IMR-90 (cell line): ENCODE measurements around the gene ZDHHC14. TPM values are rescaled to one million over a fixed set of nuclear protein-coding genes. Genes with fewer than 3 reads are reported as not detected.
"Not testable (repeated sequence)": the region's sequence is repeated elsewhere in the genome, so short reads cannot be mapped to it uniquely, and the experiment has no call there.

ENCODE experiments used
- ATAC-seq: fragments of 200-7000 bp; cut with Tn5 transposase; 2 replicates; pipeline ENCODE4 v1.9.1; 2020; ENCODE audit warnings: low read depth, mild to moderate bottlenecking, moderate library complexity
- BruUV-seq: library from RNA; stranded (reverse); fragments of 400-500 nt; replicated peaks from 2 replicates; lab custom pipeline; 2021; lab: Mats Ljungman, UMichigan
- CTCF ChIA-PET: fragments of 300-600 bp; formaldehyde crosslinking; extraction: SDS; loops from one replicate; lab custom pipeline; 2021; ENCODE audit warnings: antibody characterized with exemption; lab: Yijun Ruan, JAX
- POLR2A ChIA-PET: fragments of 300-600 bp; sonication (Branson Sonifier 250); formaldehyde crosslinking; loops from one replicate; lab custom pipeline; 2022; ENCODE audit warnings: antibody characterized with exemption; ENCODE audit not compliant: unreplicated experiment; lab: Charles Lee
- DNase-seq: peaks from one replicate; pipeline ENCODE4 v3.0.0; 2013
- H2AFZ ChIP-seq: replicated peaks from 2 replicates; pipeline ENCODE3; 2013; ENCODE audit warnings: low read length, mild to moderate bottlenecking; ENCODE audit not compliant: poor library complexity
- H2AK5ac ChIP-seq: 2 replicates; pipeline ENCODE4 v1.6.1; 2013; ENCODE audit warnings: low read depth, low read length, inconsistent platforms
- H2AK9ac ChIP-seq: replicated peaks from 2 replicates; pipeline ENCODE3; 2013; ENCODE audit warnings: mild to moderate bottlenecking, low read depth, low read length, moderate library complexity; ENCODE audit not compliant: poor library complexity
- H2BK120ac ChIP-seq: 2 replicates; pipeline ENCODE4 v1.6.1; 2013; ENCODE audit warnings: low read depth, low read length, inconsistent platforms
- H2BK15ac ChIP-seq: 3 replicates; pipeline ENCODE4 v1.6.1; 2013; ENCODE audit warnings: low read depth, low read length, inconsistent platforms
- H2BK20ac ChIP-seq: 2 replicates; pipeline ENCODE4 v1.6.1; 2013; ENCODE audit warnings: low read depth, mild to moderate bottlenecking, inconsistent platforms, low read length, moderate library complexity
- H2BK5ac ChIP-seq: 2 replicates; pipeline ENCODE4 v1.6.1; 2013; ENCODE audit warnings: mild to moderate bottlenecking, low read depth, low read length, inconsistent platforms; ENCODE audit not compliant: poor library complexity, severe bottlenecking
- H3K14ac ChIP-seq: replicated peaks from 2 replicates; pipeline ENCODE4 v1.6.1; 2013; ENCODE audit warnings: low read depth, low read length, inconsistent platforms
- H3K18ac ChIP-seq: 2 replicates; pipeline ENCODE4 v1.6.1; 2013; ENCODE audit warnings: low read depth, low read length, control low read depth
- H3K23ac ChIP-seq: 2 replicates; pipeline ENCODE4 v1.6.1; 2013; ENCODE audit warnings: low read depth, low read length, inconsistent platforms
- H3K27ac ChIP-seq: 2 replicates; pipeline ENCODE4 v1.5.1; 2013; ENCODE audit warnings: mild to moderate bottlenecking, control low read depth, low read length; ENCODE audit not compliant: insufficient read depth
- H3K27me3 ChIP-seq: 2 replicates; pipeline ENCODE4 v1.6.1; 2013; ENCODE audit warnings: low read length; ENCODE audit not compliant: control insufficient read depth, insufficient read depth
- H3K36me3 ChIP-seq: 2 replicates; pipeline ENCODE4 v1.6.1; 2013; ENCODE audit warnings: low read length, mixed read lengths; ENCODE audit not compliant: control insufficient read depth, insufficient read depth
- H3K4ac ChIP-seq: 2 replicates; pipeline ENCODE4 v1.6.1; 2013; ENCODE audit warnings: low read depth, low read length, inconsistent platforms
- H3K4me1 ChIP-seq: 2 replicates; pipeline ENCODE4 v1.6.1; 2013; ENCODE audit warnings: low read length, mixed read lengths; ENCODE audit not compliant: control insufficient read depth, insufficient read depth
- H3K4me2 ChIP-seq: 2 replicates; pipeline ENCODE4 v1.6.1; 2013; ENCODE audit warnings: low read depth, mild to moderate bottlenecking, control low read depth, low read length, moderate library complexity
- H3K4me3 ChIP-seq: 2 replicates; pipeline ENCODE4 v1.5.1; 2013; ENCODE audit warnings: low read depth, mild to moderate bottlenecking, control low read depth, low read length, moderate library complexity; ENCODE audit not compliant: insufficient read depth
- H3K56ac ChIP-seq: 2 replicates; pipeline ENCODE4 v1.6.1; 2013; ENCODE audit warnings: low read length, inconsistent platforms; ENCODE audit not compliant: insufficient read depth; ENCODE audit errors: extremely low read depth
- H3K79me1 ChIP-seq, 2 experiments: 2 replicates each; pipeline ENCODE4 v1.6.1; 2013; ENCODE audit warnings: low read length in 2 of 2, inconsistent platforms in 1 of 2, low read depth in 1 of 2
- H3K9ac ChIP-seq: 2 replicates; pipeline ENCODE4 v1.6.1; 2013; ENCODE audit warnings: low read depth, low read length, control low read depth
- H3K9me1 ChIP-seq: 2 replicates; pipeline ENCODE4 v1.6.1; 2013; ENCODE audit warnings: low read length, inconsistent platforms; ENCODE audit not compliant: insufficient read depth
- H3K9me3 ChIP-seq: 2 replicates; pipeline ENCODE4 v1.6.1; 2013; ENCODE audit warnings: low read length; ENCODE audit not compliant: control insufficient read depth, insufficient read depth
- H4K20me1 ChIP-seq: 2 replicates; pipeline ENCODE4 v1.6.1; 2013; ENCODE audit warnings: low read length, inconsistent platforms; ENCODE audit not compliant: insufficient read depth
- H4K5ac ChIP-seq: 2 replicates; pipeline ENCODE4 v1.6.1; 2013; ENCODE audit warnings: mild to moderate bottlenecking, low read depth, low read length, control low read depth
- H4K8ac ChIP-seq, 2 experiments: 2 replicates each; pipeline ENCODE4 v1.6.1; 2013; ENCODE audit warnings: low read depth in 2 of 2, low read length in 2 of 2, control low read depth in 1 of 2, inconsistent platforms in 1 of 2
- H4K91ac ChIP-seq: 2 replicates; pipeline ENCODE4 v1.6.1; 2013; ENCODE audit warnings: low read depth, low read length, inconsistent platforms; ENCODE audit not compliant: insufficient read depth
- WGBS, 2 experiments: methylation state at CpG; one replicate each; pipeline versions ENCODE4 v1.1.5 to v1.1.7; 2013; ENCODE audit warnings: missing lambda C conversion rate in 2 of 2; ENCODE audit not compliant: insufficient read length in 1 of 2; ENCODE audit errors: extremely low coverage in 2 of 2; 5-methylcytosine and 5-hydroxymethylcytosine counted together
- dilution Hi-C: fragments of 300-500 bp; cut with HindIII; formaldehyde crosslinking; loops from one replicate; pipeline ENCODE4 v1.14.3; 2018; ENCODE audit warnings: low sequenced_read_pairs; ENCODE audit not compliant: unreplicated experiment
- in situ Hi-C: fragments of 300-500 bp; cut with MboI; formaldehyde crosslinking; loops from 3 replicates; pipeline ENCODE4 v1.14.3; 2019; ENCODE audit warnings: low sequenced_read_pairs, inconsistent platforms, mixed read lengths
- intact Hi-C: fragments of 100-400 bp; cut with micrococcal nuclease; formaldehyde crosslinking; loops from 2 replicates; pipeline ENCODE4 v1.10.0; 2022
- polyA plus RNA-seq, 3 experiments: library from polyadenylated mRNA; depleted of rRNA; stranded (reverse); fragments of >200 nt; gene quantifications; 2 replicates each; pipeline ENCODE4 v1.2.3, GENCODE V29; 2012; ENCODE audit warnings: low replicate concordance in 1 of 3
- total RNA-seq: library from RNA; depleted of rRNA; stranded (reverse); fragments of >200 nt; gene quantifications from 2 replicates; pipeline ENCODE4 v1.2.3, GENCODE V29; 2012
- TF ChIP-seq, protein P1 (sequence below): conservative IDR thresholded peaks from 2 replicates; pipeline ENCODE4 v1.5.1; 2012; ENCODE audit warnings: mild to moderate bottlenecking, low read depth, low read length, improper control_type of control experiment

Gene ZDHHC14
- total and polyA plus RNA-seq, 2 of the 4 experiments (the other 2 are of a cell fraction), result 0.90 to 2.0 TPM

DNA sequence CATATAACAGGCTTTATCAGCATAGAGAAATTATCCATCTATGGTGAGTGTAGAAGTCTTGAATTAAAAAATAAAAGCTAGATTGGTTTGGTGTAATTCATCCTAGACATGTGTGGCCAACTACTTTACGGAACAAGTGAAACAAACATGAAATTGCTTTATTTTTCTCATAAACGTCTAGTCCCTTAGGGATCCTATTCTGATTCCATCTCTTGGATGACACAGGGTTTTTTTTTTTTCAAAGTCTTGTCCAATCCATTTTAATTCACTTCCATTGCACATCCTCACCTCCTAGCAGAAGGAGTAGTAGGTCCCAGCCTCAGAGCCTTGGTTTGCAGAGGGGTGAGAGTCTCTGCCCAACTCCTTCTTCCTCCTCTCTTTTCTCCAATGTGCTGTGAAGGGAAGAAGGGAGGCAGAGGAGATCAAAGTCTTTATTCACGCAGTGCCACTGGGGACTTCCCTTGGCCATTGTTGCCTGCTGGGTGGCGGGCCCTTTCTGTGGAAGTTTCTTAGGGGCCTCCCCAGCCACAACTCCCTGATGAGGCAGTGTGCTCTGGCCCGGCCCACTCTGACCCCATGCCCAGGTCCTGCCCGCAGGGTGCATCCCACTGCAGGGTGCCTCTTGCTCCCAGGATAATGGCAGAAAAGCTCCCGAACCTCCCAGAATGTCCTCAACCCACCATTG, 337.7 kb downstream of the ZDHHC14 start (continued):
- TF ChIP-seq, protein P1, sequence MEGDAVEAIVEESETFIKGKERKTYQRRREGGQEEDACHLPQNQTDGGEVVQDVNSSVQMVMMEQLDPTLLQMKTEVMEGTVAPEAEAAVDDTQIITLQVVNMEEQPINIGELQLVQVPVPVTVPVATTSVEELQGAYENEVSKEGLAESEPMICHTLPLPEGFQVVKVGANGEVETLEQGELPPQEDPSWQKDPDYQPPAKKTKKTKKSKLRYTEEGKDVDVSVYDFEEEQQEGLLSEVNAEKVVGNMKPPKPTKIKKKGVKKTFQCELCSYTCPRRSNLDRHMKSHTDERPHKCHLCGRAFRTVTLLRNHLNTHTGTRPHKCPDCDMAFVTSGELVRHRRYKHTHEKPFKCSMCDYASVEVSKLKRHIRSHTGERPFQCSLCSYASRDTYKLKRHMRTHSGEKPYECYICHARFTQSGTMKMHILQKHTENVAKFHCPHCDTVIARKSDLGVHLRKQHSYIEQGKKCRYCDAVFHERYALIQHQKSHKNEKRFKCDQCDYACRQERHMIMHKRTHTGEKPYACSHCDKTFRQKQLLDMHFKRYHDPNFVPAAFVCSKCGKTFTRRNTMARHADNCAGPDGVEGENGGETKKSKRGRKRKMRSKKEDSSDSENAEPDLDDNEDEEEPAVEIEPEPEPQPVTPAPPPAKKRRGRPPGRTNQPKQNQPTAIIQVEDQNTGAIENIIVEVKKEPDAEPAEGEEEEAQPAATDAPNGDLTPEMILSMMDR, result no peak

DNA sequence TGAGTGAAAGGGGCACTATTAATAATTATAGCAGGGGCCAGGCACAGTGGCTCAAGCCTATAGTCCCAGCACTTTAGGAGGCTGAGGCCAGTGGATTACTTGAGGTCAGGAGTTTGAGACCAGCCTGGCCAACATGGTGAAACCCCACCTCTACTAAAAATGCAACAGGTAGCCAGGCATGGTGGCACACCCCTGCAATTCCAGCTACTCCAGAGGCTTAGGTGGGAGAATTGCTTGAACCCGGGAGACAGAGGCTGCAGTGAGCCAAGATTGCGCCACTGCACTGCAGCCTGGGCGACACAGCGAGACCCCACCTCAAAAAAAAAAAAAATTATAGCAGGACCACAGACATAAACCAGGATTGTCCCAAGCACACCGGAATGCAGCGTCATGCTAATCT, 340.0 kb downstream of the ZDHHC14 start:
- H2AFZ ChIP-seq, H3K27ac ChIP-seq, H2AK5ac ChIP-seq, H2BK5ac ChIP-seq, H3K36me3 ChIP-seq, H2BK120ac ChIP-seq, in situ Hi-C loops, dilution Hi-C loops, H3K79me1 ChIP-seq, H4K91ac ChIP-seq, H4K8ac ChIP-seq, H3K14ac ChIP-seq, H4K20me1 ChIP-seq, H3K56ac ChIP-seq, ATAC-seq, H3K4me2 ChIP-seq, H2AK9ac ChIP-seq, H2BK20ac ChIP-seq, H3K9ac ChIP-seq, H3K27me3 ChIP-seq, POLR2A ChIA-PET, H4K5ac ChIP-seq, H3K4ac ChIP-seq, DNase-seq, H3K4me1 ChIP-seq, H3K4me3 ChIP-seq, H2BK15ac ChIP-seq, H3K23ac ChIP-seq, H3K9me1 ChIP-seq, intact Hi-C loops, BruUV-seq, CTCF ChIA-PET, H3K18ac ChIP-seq: not testable (repeated sequence)
- no CpG with 5 or more reads among the region's 6 CpGs for WGBS, 2 experiments
- H3K9me3 ChIP-seq, result peaks cover 12% of the 10 kb centered on the region
